Pericardium fibroblast (primary cell): ENCODE results near the gene PGBD2. TPM values are rescaled to one million over a fixed set of nuclear protein-coding genes. Genes with fewer than 3 reads are reported as not detected.

ENCODE experiments used
- total RNA-seq: library from RNA; depleted of rRNA; stranded (reverse); fragments of >200 nt; gene quantifications from 2 replicates; pipeline ENCODE4 v1.2.3, GENCODE V29; 2015

The PGBD2 gene
- 1.4 and 5.4 TPM in 2 replicates for total RNA-seq

GRCh38 chr1:248906009-248906752 is at the start of gene PGBD2:
Gene PGBD2 (plus strand): TSS chr1:248906235. CDS start chr1:248913863, 7,628 bp downstream.

GRCh38 chr1:248858891-248859889 is 46.8 kb upstream of the PGBD2 start, which contains the start of gene ZNF692:
Gene ZNF692 (minus strand): TSS chr1:248859085. CDS start chr1:248858309, 776 bp downstream.

Other genes starting within 250 kb of the PGBD2 start
- not detected in 2 replicates for gene OR14I1, start 203.5 kb upstream of the PGBD2 start, total RNA-seq
- gene LYPD8, start 150.5 kb upstream of the PGBD2 start, total RNA-seq, result not detected in 2 replicates
- gene SH3BP5L, start 80.3 kb upstream of the PGBD2 start, total RNA-seq, result 14.3 and 23.2 TPM in 2 replicates
- 17.2 and 20.5 TPM in 2 replicates for gene ZNF672, start 68.0 kb upstream of the PGBD2 start, total RNA-seq
- gene ZNF692, start 47.1 kb upstream of the PGBD2 start, total RNA-seq, result 14.3 and 34.2 TPM in 2 replicates